Sciatic nerve (tissue), 1 donor: ENCODE data around the gene SYNGR3. TPM values are rescaled to one million over a fixed set of nuclear protein-coding genes. Genes with fewer than 3 reads are reported as not detected.

Experiments
- total RNA-seq: library from RNA; stranded (reverse); fragmentation: NEBNext Ultra II Directional; extraction: Animal tissue kit (Norgen Biotek cat#: 25700); gene quantifications from one replicate; pipeline ENCODE4 v1.2.1, GENCODE V29; 2021
- donor health status: DM: no; HTN: no; CAD: no.

The SYNGR3 gene
- total RNA-seq, 1 donor from 2014 or later = 0.76 TPM

Other genes starting within 250 kb of the SYNGR3 start
- 50.1 TPM for gene NME3, start 218.4 kb upstream of the SYNGR3 start, total RNA-seq
- 15.3 TPM for gene EME2, start 217.2 kb upstream of the SYNGR3 start, total RNA-seq
- gene MRPS34, start 216.8 kb upstream of the SYNGR3 start, total RNA-seq = 42.7 TPM
- 35.3 TPM for gene SPSB3, start 207.4 kb upstream of the SYNGR3 start, total RNA-seq
- 28.0 TPM for gene NUBP2, start 207.0 kb upstream of the SYNGR3 start, total RNA-seq
- gene IGFALS, start 196.3 kb upstream of the SYNGR3 start, total RNA-seq = 0.22 TPM
- 73.4 TPM for gene HAGH, start 163.1 kb upstream of the SYNGR3 start, total RNA-seq
- 13.8 TPM for gene FAHD1, start 162.8 kb upstream of the SYNGR3 start, total RNA-seq
- gene MEIOB, start 117.8 kb upstream of the SYNGR3 start, total RNA-seq = not detected
- gene HS3ST6, start 71.6 kb upstream of the SYNGR3 start, total RNA-seq = not detected
- 16.0 TPM for gene MSRB1, start 46.8 kb upstream of the SYNGR3 start, total RNA-seq
- gene RPL3L, start 35.3 kb upstream of the SYNGR3 start, total RNA-seq = not detected
- gene NDUFB10, start 30.4 kb upstream of the SYNGR3 start, total RNA-seq = 85.8 TPM
- gene RPS2, start 25.1 kb upstream of the SYNGR3 start, total RNA-seq = 990 TPM
- gene RNF151, start 23.1 kb upstream of the SYNGR3 start, total RNA-seq = not detected
- 21.8 TPM for gene TBL3, start 17.9 kb upstream of the SYNGR3 start, total RNA-seq
- gene NOXO1, start 8.5 kb upstream of the SYNGR3 start, total RNA-seq = not detected
- gene GFER, start 5.8 kb upstream of the SYNGR3 start, total RNA-seq = 15.5 TPM
- 34.5 TPM for gene ZNF598, start 19.9 kb downstream of the SYNGR3 start, total RNA-seq
- 0.36 TPM for gene NPW, start 29.8 kb downstream of the SYNGR3 start, total RNA-seq
- gene NHERF2, start 36.9 kb downstream of the SYNGR3 start, total RNA-seq = 107 TPM
- gene NTHL1, start 57.9 kb downstream of the SYNGR3 start, total RNA-seq = 21.8 TPM
- gene TSC2, start 58.0 kb downstream of the SYNGR3 start, total RNA-seq = 156 TPM
- 159 TPM for gene PKD1, start 145.9 kb downstream of the SYNGR3 start, total RNA-seq
- 0.40 TPM for gene RAB26, start 158.7 kb downstream of the SYNGR3 start, total RNA-seq
- gene TRAF7, start 165.8 kb downstream of the SYNGR3 start, total RNA-seq = 44.8 TPM
- 1.6 TPM for gene CASKIN1, start 206.6 kb downstream of the SYNGR3 start, total RNA-seq
- 21.8 TPM for gene MLST8, start 215.5 kb downstream of the SYNGR3 start, total RNA-seq
- gene BRICD5, start 220.9 kb downstream of the SYNGR3 start, total RNA-seq = 9.9 TPM
- 11.8 TPM for gene PGP, start 224.9 kb downstream of the SYNGR3 start, total RNA-seq
- gene E4F1, start 233.6 kb downstream of the SYNGR3 start, total RNA-seq = 22.3 TPM
- 1.6 TPM for gene DNASE1L2, start 246.5 kb downstream of the SYNGR3 start, total RNA-seq